NCI-H2196 treated with DMSO at 0.1 percent for 48 hours (cell line): ENCODE measurements around the gene SCD.
A peak's percentile ranks its signal among the peaks of the same experiment; 100 is the strongest.
"Not testable (repeated sequence)": the region's sequence is repeated elsewhere in the genome, so short reads cannot be mapped to it uniquely, and the experiment has no call there.

Source experiments
- DNase-seq: peaks from one replicate; lab custom pipeline; 2025; ENCODE audit not compliant: unreplicated experiment; lab: John Stamatoyannopoulos, UW

The SCD gene

DNA sequence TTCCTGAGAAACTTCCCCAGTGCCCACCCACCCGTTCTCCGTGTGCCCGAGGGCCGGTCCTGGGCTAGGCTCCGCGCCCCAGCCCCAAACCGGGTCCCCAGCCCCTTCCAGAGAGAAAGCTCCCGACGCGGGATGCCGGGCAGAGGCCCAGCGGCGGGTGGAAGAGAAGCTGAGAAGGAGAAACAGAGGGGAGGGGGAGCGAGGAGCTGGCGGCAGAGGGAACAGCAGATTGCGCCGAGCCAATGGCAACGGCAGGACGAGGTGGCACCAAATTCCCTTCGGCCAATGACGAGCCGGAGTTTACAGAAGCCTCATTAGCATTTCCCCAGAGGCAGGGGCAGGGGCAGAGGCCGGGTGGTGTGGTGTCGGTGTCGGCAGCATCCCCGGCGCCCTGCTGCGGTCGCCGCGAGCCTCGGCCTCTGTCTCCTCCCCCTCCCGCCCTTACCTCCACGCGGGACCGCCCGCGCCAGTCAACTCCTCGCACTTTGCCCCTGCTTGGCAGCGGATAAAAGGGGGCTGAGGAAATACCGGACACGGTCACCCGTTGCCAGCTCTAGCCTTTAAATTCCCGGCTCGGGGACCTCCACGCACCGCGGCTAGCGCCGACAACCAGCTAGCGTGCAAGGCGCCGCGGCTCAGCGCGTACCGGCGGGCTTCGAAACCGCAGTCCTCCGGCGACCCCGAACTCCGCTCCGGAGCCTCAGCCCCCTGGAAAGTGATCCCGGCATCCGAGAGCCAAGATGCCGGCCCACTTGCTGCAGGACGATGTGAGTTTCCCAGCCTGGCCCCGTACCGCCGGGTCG, at the start of gene SCD:
SCD (plus strand) TSS at position 469 of the 803 bp plus-strand sequence; CDS start at position 741, 272 bp downstream.
- peak; percentile 67 for DNase-seq

DNA sequence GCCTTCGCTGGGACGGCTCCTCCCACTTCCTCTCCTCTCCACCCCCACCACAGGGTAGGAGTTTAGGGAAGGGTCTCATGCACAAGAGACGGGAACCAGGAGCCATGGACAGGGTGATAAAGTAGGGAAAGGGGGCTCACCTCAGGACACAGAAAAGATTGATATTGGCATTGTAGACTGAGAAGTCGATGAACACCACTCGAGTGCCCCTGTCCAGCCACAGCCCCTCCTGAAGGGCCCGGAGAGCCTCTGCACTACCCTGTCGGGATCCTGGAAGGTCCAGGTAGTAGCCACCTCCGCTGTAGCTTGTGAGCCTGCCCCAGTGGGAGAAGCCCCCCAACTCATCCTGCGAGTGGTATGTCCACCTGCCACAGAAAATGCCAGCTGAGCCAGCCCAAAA, 49.8 kb upstream of the SCD start:
- DNase-seq: no peak

- DNase-seq: not testable (repeated sequence)
Observed at GRCh38 chr10:100301123-100301522, 45.9 kb upstream of the SCD start.

DNA sequence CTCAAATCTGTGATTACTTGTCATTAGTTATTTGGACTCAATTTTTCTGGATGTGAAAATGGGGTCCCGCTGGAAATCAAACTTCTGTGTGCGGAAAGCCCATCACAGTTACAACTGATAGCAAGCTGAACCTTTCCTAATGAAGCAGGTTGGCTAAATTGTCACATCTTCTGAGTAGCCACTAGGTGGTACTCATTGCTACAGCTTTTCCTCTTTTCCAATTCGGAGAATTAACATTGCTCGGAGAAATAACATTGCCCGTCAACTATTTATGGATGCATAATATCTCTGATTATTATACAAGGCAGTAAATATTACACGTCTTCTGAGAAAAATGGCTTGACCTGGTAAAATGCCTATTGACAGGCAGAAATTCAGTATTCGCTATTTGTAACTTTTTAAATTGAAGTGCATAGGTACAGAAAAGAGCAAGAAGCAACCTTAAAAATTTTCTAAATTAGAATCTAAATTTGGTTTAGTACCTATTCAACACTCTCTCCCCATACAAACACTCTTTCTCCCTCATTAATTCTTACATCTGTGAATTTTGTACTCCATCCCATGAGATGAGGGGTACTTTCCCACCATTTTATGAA, 43.2 kb upstream of the SCD start:
- no peak for DNase-seq

DNA sequence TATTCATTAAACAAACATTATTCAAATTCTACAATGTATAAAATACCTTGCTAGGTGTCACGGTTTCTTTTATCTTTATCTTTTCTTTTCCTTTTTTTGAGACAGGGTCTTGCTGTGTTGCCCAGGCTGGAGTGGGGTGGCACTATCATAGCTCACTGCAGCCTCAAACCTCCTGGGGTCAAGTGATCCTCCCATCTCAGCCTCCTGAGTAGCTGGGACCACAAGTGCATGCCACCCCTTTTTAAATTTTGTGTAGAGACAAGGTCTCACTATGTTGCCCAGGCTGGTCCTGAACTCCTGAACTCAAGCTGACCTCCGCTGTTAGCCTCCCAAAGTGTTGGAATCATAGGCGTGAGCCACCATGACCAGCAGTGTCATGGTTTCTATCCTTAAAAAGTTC, 42.6 kb upstream of the SCD start:
- DNase-seq: no peak

DNA sequence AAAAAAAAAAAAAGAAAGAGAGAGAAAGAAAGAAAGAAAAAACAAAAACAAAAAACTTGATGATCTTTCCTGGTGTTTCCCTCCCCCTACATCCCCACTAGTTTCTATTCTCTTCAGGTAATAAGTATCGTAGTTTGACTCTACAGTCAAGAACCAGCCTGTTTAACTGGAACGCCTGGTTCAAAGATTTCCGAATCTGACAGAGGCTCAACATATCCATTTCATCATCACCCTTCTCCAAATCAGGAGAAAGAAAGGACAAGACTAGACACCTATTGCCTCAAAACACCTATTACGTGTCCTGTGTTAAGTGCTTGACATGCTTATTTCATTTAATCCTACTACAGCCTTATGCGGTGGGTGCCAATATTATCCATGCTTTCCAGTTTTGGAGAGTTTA, 40.2 kb upstream of the SCD start:
- DNase-seq: no peak

GRCh38 chr10:100307684-100308083, 39.3 kb upstream of the SCD start:
- no peak for DNase-seq

DNA sequence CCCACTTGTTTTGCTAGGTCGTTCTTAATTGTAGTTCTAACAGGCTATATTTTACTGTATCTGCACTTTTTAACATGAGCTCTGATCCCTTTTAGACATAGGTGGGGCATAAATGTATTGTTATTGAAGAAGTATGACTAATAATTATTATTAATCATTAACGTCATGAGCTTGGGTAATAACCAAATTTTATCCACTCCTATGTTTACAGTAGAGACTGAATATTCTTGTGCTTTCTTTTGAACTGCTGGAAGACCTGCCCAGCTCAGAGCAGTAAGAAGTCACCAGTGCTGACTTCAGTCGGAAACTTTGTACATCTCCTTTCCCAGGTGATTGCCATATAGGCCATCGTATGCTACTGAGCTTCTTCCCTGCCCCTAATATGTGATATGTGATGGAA, 35.7 kb upstream of the SCD start:
- DNase-seq: no peak

GRCh38 chr10:100315615-100316014, 31.4 kb upstream of the SCD start:
- DNase-seq: no peak

DNA sequence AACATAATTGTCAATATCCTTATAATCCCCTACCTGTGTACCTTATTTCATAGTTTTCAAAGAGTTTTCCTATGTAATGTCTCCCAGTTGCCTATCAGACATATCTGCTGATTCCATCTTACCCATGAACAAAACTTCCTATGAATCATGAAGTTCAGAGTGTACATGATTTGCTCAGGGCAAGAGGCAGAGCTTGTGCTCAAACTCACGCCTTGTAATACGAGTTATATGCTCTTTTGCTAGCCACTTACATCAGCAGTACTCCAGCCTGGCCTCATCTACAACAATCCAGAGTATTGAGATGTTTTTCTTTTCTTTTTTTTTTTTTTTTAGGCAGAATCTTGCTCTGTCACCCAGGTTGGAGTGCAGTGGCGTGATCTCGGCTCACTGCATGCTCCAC, 28.8 kb upstream of the SCD start:
- no peak for DNase-seq

DNA sequence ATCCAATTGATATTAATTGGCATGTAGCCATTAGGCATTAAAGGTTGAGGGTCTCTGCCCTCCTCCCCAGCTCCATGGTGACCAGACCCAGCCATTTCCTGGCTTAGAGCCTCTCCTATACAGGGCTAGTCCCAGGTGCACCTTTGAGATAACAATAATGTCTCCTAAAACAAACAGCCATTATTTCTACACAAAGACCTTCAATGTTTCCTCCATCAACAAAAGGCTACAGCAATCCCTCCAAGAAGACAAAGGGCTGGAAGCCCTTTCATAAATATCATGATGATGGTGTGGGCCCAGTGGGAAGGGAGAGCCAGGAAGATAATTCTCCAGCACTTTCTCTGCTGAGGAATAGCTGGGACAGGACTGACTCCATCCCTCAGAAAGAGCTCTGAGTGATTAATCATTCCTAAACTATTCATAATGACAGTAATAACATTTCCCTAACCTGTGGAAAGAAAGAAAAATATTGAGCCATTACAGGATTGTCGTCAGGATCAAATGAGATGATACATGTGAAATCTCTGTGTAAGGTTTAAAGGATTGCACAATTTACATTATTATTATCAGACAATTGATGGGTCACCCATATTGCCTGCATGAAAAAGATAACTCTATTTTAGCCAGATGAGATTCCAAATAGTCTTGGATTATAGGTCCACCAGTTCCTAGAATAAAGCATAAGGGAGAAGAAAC, 27.2 kb upstream of the SCD start:
- no peak for DNase-seq

DNA sequence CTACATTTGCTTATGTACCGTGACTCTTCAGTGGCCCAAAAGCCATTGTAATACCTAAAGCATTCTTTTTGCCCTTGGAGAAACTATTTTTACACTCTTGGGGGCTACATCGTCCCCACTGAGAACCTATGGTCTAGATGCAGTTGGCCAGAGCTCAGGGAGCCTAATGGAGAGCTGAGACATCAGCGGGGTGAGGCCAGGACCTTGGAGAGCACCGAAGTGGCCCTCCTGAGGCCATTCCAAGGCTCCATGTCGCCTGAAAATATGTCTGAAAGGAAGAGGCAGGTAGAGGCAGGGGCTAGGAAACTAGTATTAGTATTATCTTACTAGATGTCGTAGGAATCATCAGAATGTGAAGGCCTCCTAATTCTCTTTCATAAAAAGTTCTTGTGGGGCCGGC, 21.9 kb upstream of the SCD start:
- DNase-seq: no peak

GRCh38 chr10:100327007-100327717, 19.9 kb upstream of the SCD start:
- DNase-seq: no peak

DNA sequence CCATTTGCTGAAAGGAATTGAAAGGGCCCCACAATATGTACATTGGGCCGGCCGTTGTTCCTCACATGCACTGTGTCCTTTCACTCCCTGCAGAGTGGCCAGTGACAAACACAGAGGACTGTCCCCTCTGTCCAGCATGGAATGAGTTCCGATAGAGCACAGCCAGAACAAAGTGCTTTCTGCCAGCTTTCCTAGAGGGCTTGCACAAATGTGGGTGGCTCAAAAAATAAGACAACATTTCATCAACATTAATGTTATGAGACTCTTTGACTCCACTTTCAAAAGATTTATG, 19.4 kb upstream of the SCD start:
- DNase-seq: no peak

DNA sequence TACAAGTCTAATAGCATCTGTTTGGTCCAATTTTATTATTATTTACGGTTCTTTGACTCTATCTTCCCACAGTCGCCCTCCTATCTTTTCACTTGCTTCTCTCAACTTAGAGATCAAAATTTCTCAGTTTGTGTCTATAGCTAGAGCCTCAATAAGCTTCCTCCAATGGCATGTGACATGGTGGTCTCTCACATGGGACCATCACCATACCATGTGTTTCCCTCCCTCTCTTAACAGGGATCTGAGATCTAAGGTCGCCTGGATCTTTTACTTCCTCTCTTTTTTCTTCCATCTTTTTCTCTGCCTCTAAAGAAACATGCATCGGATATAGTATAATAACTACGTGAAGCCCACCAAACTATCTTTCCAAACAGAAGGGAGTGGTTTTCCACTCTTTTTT, 18.8 kb upstream of the SCD start:
- no peak for DNase-seq

GRCh38 chr10:100330079-100330478, 17.0 kb upstream of the SCD start, which contains the start of gene PKD2L1:
PKD2L1 (minus strand) TSS chr10:100330228; CDS start chr10:100330103, 125 bp downstream.
- DNase-seq: no peak

GRCh38 chr10:100333106-100333505, 13.9 kb upstream of the SCD start:
- DNase-seq: no peak

- DNase-seq: no peak
Observed at GRCh38 chr10:100333661-100334440, 13.2 kb upstream of the SCD start.

DNA sequence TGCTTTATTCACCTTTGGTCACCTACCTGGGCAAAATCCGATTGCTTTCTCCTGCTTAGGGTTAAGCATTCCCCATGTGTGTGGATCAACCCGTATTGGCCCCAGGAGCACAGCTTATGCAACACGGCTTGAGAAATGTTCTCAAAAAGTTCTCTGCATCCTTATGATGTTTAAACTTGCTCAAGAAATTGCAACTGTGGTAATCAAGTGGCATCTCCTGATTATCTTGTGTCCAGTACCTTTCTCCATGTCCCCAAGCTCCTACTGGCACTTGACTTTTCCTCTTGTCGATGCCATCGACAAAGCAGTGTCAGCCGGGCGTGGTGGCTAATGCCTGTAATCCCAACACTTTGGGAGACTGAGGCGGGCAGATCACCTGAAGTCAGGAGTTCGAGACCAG, 12.3 kb upstream of the SCD start:
- no peak for DNase-seq

GRCh38 chr10:100338434-100339036, 8.5 kb upstream of the SCD start:
- no peak for DNase-seq
